HG02973 (cell line): ENCODE results near the gene SYNDIG1.

Source experiments
- ATAC-seq: cut with Tn5 transposase; IDR thresholded peaks from one replicate; pipeline ENCODE4 v1.9.1; 2021; ENCODE audit warnings: moderate library complexity; ENCODE audit not compliant: unreplicated experiment

Gene SYNDIG1

GRCh38 chr20:24649787-24650490 lies 180.5 kb downstream of the SYNDIG1 start:
- no peak for ATAC-seq

- ATAC-seq, result no peak
These were observed 181.9 kb downstream of the SYNDIG1 start for GRCh38 chr20:24651171-24651975.

GRCh38 chr20:24651976-24652345 lies 182.5 kb downstream of the SYNDIG1 start:
- ATAC-seq, result no peak

DNA sequence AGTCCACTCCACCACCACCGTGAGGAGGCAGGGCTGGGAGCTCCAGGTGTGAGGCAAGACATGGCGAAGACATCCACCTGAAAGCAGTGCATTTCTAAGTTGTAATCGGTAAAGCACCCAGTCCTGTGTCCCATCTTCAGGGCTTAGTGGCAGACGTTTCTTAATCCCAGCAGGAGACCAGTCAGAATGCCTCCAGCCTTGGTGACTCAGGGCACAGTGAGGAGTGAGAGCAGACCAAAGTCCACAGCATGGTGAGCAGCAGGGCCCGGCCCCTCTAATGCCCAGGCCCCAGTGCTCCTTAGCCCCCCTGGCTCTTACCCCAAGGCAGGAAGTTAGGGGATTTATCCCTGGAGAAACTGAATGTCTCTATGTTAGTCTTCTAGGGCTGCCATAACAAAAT lies 183.9 kb downstream of the SYNDIG1 start:
- ATAC-seq, result no peak

DNA sequence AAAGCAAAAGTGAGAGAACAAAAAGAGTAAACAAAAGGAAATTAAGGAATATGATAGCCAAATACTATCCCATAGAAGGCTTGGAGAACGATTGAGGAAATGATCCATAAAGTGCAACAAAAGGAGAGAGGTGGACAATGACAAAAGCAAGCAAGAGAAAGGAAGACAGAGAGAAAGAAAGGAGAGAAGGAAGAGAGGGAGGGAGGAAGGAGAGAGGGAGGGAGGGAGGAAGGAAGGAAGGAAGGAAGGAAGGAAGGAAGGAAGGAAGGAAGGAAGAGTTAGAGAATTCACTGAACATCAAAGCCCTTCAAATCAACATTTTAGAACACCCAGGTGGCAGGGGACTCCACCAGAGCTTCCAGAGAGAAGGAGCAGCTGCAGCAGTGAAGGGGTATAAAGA lies 185.0 kb downstream of the SYNDIG1 start:
- no peak for ATAC-seq

DNA sequence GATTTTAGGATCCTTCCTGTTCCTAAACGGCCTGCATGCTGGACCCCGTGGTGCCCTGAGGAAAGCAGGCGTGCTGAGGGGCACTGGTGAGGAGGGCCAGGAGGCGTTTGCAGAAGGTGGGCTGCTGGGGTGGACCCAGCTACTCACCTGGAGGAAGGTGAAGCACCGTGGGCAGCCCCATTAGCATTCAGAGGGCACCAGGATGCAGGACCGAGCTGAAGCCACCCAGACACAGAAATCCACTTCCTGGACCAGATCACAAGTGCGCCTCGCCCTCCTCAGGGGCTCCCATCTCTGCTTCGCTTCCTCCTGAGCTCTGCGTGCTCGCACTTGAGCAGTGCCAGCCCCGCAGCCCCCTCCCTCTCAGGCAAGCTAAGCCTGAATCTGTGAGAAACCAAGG lies 187.0 kb downstream of the SYNDIG1 start:
- no peak for ATAC-seq

GRCh38 chr20:24657196-24657595 lies 187.8 kb downstream of the SYNDIG1 start:
- no peak for ATAC-seq

DNA sequence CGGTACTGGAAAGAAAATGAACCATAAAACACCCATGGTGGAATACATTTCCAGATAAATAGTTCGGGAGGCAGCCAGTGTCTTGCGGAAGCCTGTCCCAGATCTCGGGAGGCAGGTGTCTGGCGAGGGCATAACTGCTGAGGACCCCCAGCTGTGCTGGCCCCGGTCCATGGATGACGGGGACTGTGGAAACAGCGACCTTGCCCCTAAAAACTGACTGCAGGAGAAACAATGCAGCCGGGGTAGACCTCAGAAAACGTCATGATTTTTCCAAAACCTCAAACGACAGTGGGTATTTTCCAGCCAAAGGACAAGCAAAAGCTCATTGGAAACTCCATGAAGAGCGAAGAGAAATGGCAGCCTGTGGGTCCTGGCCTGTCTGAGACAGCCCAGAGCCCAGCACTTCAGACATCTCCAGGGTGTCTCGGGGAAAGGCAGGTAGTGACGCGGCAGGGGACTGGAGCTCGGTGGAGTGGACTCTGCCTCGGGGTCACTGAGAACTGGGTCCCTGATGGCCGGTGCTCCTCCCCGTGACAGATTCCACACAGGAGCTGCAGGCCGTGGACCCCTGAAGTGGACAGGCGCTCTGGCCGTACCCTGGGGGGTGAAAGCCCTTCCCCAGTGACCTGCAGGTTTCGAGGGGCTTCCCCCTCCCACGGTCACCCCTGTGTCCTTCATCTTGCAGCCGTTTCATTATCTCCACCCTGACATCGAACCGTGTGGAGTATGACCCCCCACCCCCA lies 188.6 kb downstream of the SYNDIG1 start:
- ATAC-seq, result no peak

GRCh38 chr20:24658920-24659660 lies 189.7 kb downstream of the SYNDIG1 start:
- no peak for ATAC-seq

- ATAC-seq, result no peak
These were observed 190.4 kb downstream of the SYNDIG1 start for GRCh38 chr20:24659835-24660234.

DNA sequence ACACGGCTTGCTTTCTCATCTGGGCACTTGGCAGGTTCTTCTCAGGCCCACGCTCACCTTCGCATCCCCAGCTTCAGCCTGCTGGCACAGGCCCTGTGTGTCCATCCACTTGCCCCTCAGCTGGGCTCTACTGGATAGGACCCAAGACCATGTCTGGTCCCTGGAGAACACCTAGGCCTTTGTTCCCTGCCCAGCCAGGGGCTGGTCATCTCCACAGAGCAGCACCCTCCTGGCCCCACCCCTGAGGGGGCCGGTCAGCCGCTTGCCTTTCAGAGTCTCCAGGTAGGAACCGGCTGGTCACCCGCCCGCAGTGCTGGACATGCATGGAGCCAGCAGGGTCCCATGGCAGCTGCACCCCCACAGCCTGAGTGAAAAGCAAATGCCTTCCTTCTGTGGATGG lies 191.2 kb downstream of the SYNDIG1 start:
- no peak for ATAC-seq

DNA sequence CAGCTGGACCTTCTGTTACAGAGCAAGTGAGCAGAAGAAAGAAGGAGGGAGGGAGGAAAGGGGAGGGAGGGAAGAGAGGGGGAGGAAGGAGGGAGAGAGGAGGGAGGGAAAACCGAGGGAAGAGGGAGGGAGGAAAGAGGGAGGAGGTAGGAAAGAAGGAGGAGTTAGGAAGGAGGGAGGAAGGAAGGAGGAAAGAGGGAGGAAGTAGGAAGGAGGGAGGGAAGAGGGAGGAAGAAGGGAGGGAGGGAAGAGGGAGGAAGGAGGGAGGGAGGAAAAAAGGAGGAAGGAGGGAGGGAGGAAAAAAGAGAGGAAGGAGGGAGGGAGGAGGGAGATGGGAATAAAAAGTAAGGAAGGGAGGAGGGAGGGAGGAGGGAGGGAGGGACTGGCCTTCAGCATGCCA lies 191.8 kb downstream of the SYNDIG1 start:
- ATAC-seq, result no peak

DNA sequence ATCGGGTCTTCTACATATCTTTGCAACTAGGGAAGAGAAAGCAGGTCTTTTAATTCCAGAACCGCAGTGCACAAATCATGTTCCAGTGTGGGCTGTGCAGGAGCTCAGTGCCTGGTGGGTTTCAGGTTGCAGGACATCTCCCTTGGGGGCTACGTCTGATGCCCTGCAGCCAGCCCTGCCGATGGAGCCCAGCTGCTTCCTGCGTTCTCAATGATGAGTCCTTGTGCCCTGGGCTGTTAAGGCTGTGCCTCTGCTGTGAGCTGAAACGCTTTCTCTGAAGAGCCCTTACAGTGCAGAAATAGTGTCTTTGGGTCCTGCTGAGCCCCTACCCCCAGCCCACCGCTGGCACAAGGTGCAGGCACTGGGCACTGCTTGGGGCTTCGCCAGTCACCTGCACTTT lies 192.9 kb downstream of the SYNDIG1 start:
- no peak for ATAC-seq

DNA sequence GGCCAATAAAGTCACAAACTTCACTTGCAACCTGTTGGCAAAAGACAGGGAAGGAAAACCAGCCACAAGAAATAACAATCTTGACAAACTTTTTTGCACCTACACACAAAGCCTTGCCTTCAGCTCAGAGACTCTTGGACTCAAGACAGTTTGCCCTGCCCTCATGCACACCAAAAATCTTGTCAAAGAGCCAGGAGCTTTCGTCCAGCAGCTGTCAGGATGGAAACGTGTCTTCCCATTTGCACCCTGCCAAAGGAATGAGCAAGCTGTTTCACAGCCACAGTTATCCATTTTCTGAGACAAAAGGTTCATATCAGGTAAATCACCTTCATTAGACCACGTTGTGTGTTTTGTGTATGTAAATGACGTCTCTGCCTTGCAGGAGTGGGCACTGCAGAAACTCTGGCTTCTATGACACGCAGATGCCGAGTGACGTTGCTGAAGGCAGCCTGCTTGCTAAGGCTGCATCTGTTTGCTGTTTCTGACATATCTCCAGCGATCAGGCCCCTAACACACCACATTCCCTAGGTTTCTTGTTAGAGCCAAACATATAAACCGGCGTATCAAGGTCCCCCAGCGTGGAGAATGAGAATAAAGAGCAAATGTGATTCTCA lies 193.4 kb downstream of the SYNDIG1 start:
- ATAC-seq, result no peak

DNA sequence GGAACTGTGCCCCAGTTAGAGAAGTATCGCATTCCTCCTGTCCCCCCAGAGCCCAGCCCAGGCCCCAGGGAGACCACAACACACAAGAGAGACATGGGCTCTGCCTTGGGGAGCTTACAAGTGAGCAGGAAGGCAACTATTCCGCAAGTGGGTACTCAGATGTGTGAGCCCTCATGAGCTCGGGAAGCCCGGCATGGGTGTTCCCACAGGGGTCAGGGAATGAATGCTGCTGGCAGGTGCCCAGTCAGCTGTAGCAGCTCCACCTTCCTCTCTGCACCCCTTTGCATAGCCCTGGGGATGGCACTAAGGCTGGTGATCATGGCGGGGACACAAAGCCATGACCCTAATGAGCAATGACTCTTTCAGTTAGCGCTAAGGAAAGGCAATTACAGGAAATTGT lies 194.1 kb downstream of the SYNDIG1 start:
- no peak for ATAC-seq

DNA sequence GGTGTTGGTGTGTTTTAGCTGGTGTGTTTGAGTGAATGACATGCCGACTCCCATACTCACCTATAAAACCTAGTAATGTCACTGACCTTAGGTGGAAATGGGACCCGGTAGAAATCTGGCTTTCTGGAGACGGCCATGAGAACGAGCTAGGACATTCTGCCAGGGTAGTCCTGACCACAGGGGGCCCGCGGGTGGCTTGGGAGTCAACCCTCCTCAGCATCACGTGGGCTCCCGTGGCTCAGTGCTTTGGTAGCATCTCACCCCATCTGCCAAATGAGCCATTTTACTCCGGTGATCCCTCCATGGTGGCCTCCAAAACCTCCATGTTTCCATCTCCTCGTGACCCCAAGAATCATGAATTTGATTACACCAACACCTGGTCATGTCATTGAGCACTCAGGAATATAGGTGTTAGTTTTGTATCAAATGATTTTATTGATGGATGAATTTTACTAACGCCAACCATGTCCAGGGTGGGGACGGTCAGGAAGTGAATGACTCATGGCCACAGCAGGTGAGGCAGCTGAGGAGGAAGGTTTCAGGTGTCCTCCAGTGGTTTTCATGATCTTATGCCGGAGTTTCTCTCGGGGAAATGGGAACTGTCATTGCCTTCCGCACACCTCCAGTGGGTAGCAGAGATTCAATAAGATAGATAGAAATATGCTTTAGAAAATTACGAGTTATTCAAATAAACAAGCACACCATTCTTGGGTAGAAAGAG lies 195.0 kb downstream of the SYNDIG1 start:
- ATAC-seq, result no peak

GRCh38 chr20:24665196-24665595 lies 195.8 kb downstream of the SYNDIG1 start:
- ATAC-seq, result no peak

DNA sequence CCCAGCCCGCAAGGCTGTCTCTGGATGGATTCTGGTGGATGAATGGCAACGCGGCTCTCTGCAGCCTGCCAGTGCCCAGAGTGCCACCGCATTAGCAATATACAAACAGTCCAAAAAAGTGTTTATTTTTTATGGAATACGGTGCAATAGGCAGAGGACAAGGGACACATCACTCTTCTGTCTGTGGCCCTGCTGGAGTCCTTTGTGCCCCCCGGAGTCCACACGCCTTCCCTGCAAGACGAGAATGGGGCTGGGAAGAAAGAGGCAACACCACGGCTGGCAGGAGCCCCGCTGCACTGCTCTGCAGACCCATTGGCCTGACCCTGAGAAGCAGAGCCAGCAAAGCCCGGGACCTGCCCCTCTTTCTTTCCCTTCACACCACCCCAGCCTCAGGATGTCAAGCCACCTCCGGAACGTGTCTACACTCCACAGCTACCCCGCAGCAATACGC lies 196.3 kb downstream of the SYNDIG1 start:
- no peak for ATAC-seq

DNA sequence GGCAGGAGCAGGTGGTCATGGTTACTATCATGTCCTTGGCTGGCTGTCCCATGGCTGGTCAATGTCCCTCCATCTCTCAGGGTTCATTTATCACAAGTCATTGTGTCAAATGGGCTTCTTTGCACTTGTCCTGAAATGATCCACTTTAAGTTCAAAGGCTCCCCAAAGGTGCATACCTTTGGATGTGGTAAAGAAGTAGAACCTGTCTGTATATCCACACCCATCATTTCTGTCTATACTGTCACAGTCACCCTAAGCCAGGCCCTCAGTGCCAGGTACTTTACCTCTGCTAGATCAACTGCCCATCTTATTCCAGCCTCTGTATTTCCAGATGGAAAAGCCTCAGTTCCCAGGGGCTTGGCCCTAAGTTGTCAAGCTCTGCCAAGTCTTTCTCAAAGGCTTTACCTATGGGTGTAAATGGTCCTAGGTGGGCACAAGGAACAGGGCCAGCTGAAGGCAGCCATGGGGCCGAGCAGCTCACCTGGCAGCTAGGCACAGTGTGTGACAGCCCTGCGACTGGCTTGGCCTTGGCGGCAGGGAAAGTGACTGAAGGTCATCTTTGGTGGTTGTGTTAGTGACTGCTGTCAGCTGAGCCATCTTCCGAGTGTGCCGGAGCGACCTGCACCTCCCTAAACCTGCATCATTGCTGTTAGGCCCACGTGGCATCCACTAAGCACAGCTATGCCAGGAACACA lies 198.4 kb downstream of the SYNDIG1 start:
- ATAC-seq, result no peak

DNA sequence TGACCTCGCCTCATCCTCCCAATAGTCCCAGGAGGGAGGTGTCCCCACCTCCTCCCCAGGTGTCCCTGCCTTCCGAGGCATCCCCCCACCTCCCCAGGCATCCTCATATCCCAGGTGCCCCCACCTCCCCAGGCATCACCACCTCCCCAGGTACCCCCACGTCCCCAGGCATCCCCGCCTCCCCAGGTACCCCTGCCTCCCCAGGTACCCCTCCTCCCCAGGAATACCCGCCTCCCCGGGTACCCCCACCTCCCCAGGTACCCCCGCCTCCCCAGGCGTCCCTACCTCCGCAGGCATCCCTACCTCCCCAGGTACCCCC lies 198.9 kb downstream of the SYNDIG1 start:
- ATAC-seq, result no peak
